ENCODE data around the gene MARK1. TPM values are rescaled to one million over a fixed set of nuclear protein-coding genes. Genes with fewer than 3 reads are reported as not detected.

MARK1 gene
- total and polyA plus RNA-seq, 9 donors = 1.2 to 8.1 (median 2.8) TPM

- no peak overlapping the region for H3K27ac ChIP-seq
- intact Hi-C loops (cut with DNase I) = no loop called here
- TF ChIP-seq CTCF (IDR thresholded peaks at IDR 0.05) (no peak), EP300 (IDR thresholded peaks at IDR 0.05) (no peak), POLR2A (IDR thresholded peaks at IDR 0.05) (no peak)
- no peaks in the 10 kb centered on the region for H3K27me3 ChIP-seq
- no peak overlapping the region for H3K4me3 ChIP-seq
- DNase-seq = no peak
- no peaks in the 10 kb centered on the region for H3K4me1 ChIP-seq (ENCODE audit: insufficient read depth)
- H3K36me3 ChIP-seq = no peaks in the 10 kb centered on the region
- H3K9me3 ChIP-seq = no peaks in the 10 kb centered on the region
These were observed 88.9 kb downstream of the MARK1 start for GRCh38 chr1:220616836-220617235.

- 93 to 97% (median 95%) methylated on average over 5 of the region's 5 CpGs for WGBS, 3 donors
- Histone ChIP-seq H3K36me3 (no peaks in the 10 kb centered on the region), H3K27ac (no peak overlapping the region), H3K9me3 (no peaks in the 10 kb centered on the region), H3K4me3 (no peak overlapping the region), H3K27me3 (no peaks in the 10 kb centered on the region), H3K4me1 (ENCODE audit: insufficient read depth) (no peaks in the 10 kb centered on the region)
- intact Hi-C loops (cut with DNase I) = no loop called here
- TF ChIP-seq POLR2A (IDR thresholded peaks at IDR 0.05) (no peak), EP300 (IDR thresholded peaks at IDR 0.05) (no peak), CTCF (IDR thresholded peaks at IDR 0.05) (no peak)
- no peak for DNase-seq
These were observed 100.5 kb downstream of the MARK1 start for GRCh38 chr1:220628431-220628830.

GRCh38 chr1:220631238-220631815, 103.4 kb downstream of the MARK1 start:
- no peaks in the 10 kb centered on the region for H3K27me3 ChIP-seq
- H3K27ac ChIP-seq = no peak overlapping the region
- H3K9me3 ChIP-seq = no peaks in the 10 kb centered on the region
- no peak for TF ChIP-seq POLR2A (IDR thresholded peaks at IDR 0.05)
- no peak for TF ChIP-seq CTCF (IDR thresholded peaks at IDR 0.05)
- TF ChIP-seq EP300 (IDR thresholded peaks at IDR 0.05) = no peak
- intact Hi-C loops (cut with DNase I) = no loop called here
- no peak overlapping the region for H3K4me3 ChIP-seq
- no peaks in the 10 kb centered on the region for H3K36me3 ChIP-seq
- H3K4me1 ChIP-seq (ENCODE audit: insufficient read depth) = no peaks in the 10 kb centered on the region
- whole genome bisulfite sequencing, 3 donors = 82 to 89% (median 87%) methylated on average over 4 of the region's 4 CpGs
- no peak for DNase-seq

GRCh38 chr1:220637759-220638158, 109.8 kb downstream of the MARK1 start:
- intact Hi-C loops (cut with DNase I) = no loop called here
- 85 to 96% (median 93%) methylated on average over 1 of the region's 1 CpG for WGBS, 3 donors
- TF ChIP-seq CTCF (IDR thresholded peaks at IDR 0.05) = no peak
- no peak for TF ChIP-seq POLR2A (IDR thresholded peaks at IDR 0.05)
- TF ChIP-seq EP300 (IDR thresholded peaks at IDR 0.05) = no peak
- no peak for DNase-seq
- H3K27ac ChIP-seq = no peak overlapping the region
- H3K36me3 ChIP-seq = no peaks in the 10 kb centered on the region
- no peaks in the 10 kb centered on the region for H3K27me3 ChIP-seq
- no peaks in the 10 kb centered on the region for H3K9me3 ChIP-seq
- no peaks in the 10 kb centered on the region for H3K4me1 ChIP-seq (ENCODE audit: insufficient read depth)
- H3K4me3 ChIP-seq = no peak overlapping the region

Data from ovary (tissue), 9 donors.